Measurements from ENCODE around the gene STC2. TPM values are rescaled to one million over a fixed set of nuclear protein-coding genes. Genes with fewer than 3 reads are reported as not detected.

Gene STC2
- total RNA-seq, 1 donor, result 157 TPM

GRCh38 chr5:173294673-173295320 lies 33.4 kb downstream of the STC2 start:
- no peak for TF ChIP-seq CTCF (IDR thresholded peaks at IDR 0.05; ENCODE audit: insufficient read depth, low read depth, low read length)
- DNase-seq (ENCODE audit: low read depth), result no peak
- no peak overlapping the region for H3K4me3 ChIP-seq (ENCODE audit: low read depth, low read length)

- DNase-seq (ENCODE audit: low read depth), result peak; percentile 81
- peak; percentile 92 for TF ChIP-seq CTCF (IDR thresholded peaks at IDR 0.05; ENCODE audit: insufficient read depth, low read depth, low read length)
- no peak overlapping the region for H3K4me3 ChIP-seq (ENCODE audit: low read depth, low read length)
Observed at GRCh38 chr5:173293817-173294672, 34.2 kb downstream of the STC2 start.

- no peak for TF ChIP-seq CTCF (IDR thresholded peaks at IDR 0.05; ENCODE audit: insufficient read depth, low read depth, low read length)
- peak; percentile 59 for DNase-seq (ENCODE audit: low read depth)
- H3K4me3 ChIP-seq (ENCODE audit: low read depth, low read length), result no peak overlapping the region
Observed at GRCh38 chr5:173291722-173292658, 36.2 kb downstream of the STC2 start.

- TF ChIP-seq CTCF (IDR thresholded peaks at IDR 0.05; ENCODE audit: insufficient read depth, low read depth, low read length), result no peak
- H3K4me3 ChIP-seq (ENCODE audit: low read depth, low read length), result no peak overlapping the region
- DNase-seq (ENCODE audit: low read depth), result peak; percentile 71
Observed at GRCh38 chr5:173290477-173291131, 37.6 kb downstream of the STC2 start.

- TF ChIP-seq CTCF (IDR thresholded peaks at IDR 0.05; ENCODE audit: insufficient read depth, low read depth, low read length), result no peak
- DNase-seq (ENCODE audit: low read depth), result no peak
Observed at GRCh38 chr5:173289372-173289771, 38.8 kb downstream of the STC2 start.

GRCh38 chr5:173288632-173289031 lies 39.6 kb downstream of the STC2 start:
- no peak for TF ChIP-seq CTCF (IDR thresholded peaks at IDR 0.05; ENCODE audit: insufficient read depth, low read depth, low read length)
- DNase-seq (ENCODE audit: low read depth), result no peak
- no peak overlapping the region for H3K4me3 ChIP-seq (ENCODE audit: low read depth, low read length)

More at GRCh38 chr5:173289372-173289771, 38.8 kb downstream of the STC2 start:
- H3K4me3 ChIP-seq (ENCODE audit: low read depth, low read length), result no peak overlapping the region

All from fibroblast of villous mesenchyme (primary cell).